A549 (cell line): ENCODE data around the gene SLC39A10. TPM values are rescaled to one million over a fixed set of nuclear protein-coding genes. Genes with fewer than 3 reads are reported as not detected.

Experiments used
- ATAC-seq, 2 experiments: fragments of 200-7000 bp in 1 of 2; fragments of >200 bp in 1 of 2; cut with Nextera tagmentation in 1 of 2; cut with Tn5 transposase in 1 of 2; 3 replicates each; pipeline versions ENCODE4 v1.8.0 to v1.9.1; 2018 to 2020; ENCODE audit warnings: mild to moderate bottlenecking in 1 of 2, moderate library complexity in 1 of 2
- CTCF ChIA-PET: fragments of 300-600 bp; sonication (Branson Sonifier 250); formaldehyde crosslinking; extraction: SDS; loops from one replicate; lab custom pipeline; 2021; ENCODE audit warnings: antibody characterized with exemption, inconsistent platforms; lab: Yijun Ruan, JAX
- POLR2A ChIA-PET: fragments of 350-600 bp; formaldehyde crosslinking; extraction: SDS; loops from one replicate; lab custom pipeline; 2021; ENCODE audit warnings: antibody characterized with exemption, inconsistent platforms; lab: Yijun Ruan, JAX
- DNase-seq, 2 experiments: peaks; one replicate each; pipeline versions ENCODE4 v3.0.0 to v3.0.0-alpha.2; 2011 to 2016; ENCODE audit warnings: low read depth in 1 of 2, low spot score in 1 of 2
- FAIRE-seq: peaks from 2 replicates; lab custom pipeline; 2011; peaks lifted over from hg19 to GRCh38; lab: Jason Lieb, UNC
- H3K27ac ChIP-seq, 2 experiments: fragments of >200 bp; sonication (Bioruptor Twin); formaldehyde crosslinking; 3 replicates each; pipeline ENCODE4 v1.5.1; 2016 to 2017
- H3K4me1 ChIP-seq: fragments of >200 bp; sonication (Bioruptor Twin); formaldehyde crosslinking; 3 replicates; pipeline ENCODE4 v1.6.1; 2016
- H3K4me2 ChIP-seq: fragments of >200 bp; sonication (Bioruptor Twin); formaldehyde crosslinking; 3 replicates; pipeline ENCODE4 v1.6.1; 2016
- H3K4me3 ChIP-seq: fragments of >200 bp; sonication (Bioruptor Twin); formaldehyde crosslinking; 3 replicates; pipeline ENCODE4 v1.5.1; 2016
- H3K9me3 ChIP-seq: fragments of >200 bp; sonication (Bioruptor Twin); formaldehyde crosslinking; 3 replicates; pipeline ENCODE4 v1.6.1; 2016
- BCL3 ChIP-seq: fragments of >200 bp; sonication (Bioruptor Twin); formaldehyde crosslinking; IDR thresholded peaks from 3 replicates; pipeline ENCODE4 v1.6.1; 2016
- CBX2 ChIP-seq: fragments of 200-600 bp; sonication (generic); IDR thresholded peaks from 2 replicates; pipeline ENCODE4 v1.6.1; 2016; ENCODE audit warnings: low read depth, mild to moderate bottlenecking, borderline replicate concordance
- CBX8 ChIP-seq: fragments of 200-600 bp; sonication (generic); IDR thresholded peaks from 2 replicates; pipeline ENCODE4 v1.6.1; 2016
- CEBPB ChIP-seq, 2 experiments: fragments of >200 bp in 1 of 2; sonication (Bioruptor Twin) in 1 of 2; formaldehyde crosslinking in 1 of 2; IDR thresholded peaks; 2 replicates each; pipeline ENCODE4 v1.6.1; 2012 to 2016
- CHD2 ChIP-seq: fragments of 150-350 bp; IDR thresholded peaks from 2 replicates; pipeline ENCODE4 v1.6.1; 2014; ENCODE audit warnings: low read length; ENCODE audit not compliant: partially characterized antibody
- CHD4 ChIP-seq: fragments of 200-600 bp; sonication (generic); IDR thresholded peaks from 2 replicates; pipeline ENCODE4 v1.6.1; 2016; ENCODE audit warnings: antibody characterized with exemption, mild to moderate bottlenecking, borderline replicate concordance
- EHF ChIP-seq: fragments of 250-450 bp; sonication (Bioruptor Pico); IDR thresholded peaks from 2 replicates; pipeline ENCODE4 v1.5.0; 2020; ENCODE audit warnings: mild to moderate bottlenecking
- EHMT2 ChIP-seq: fragments of 200-600 bp; sonication (generic); IDR thresholded peaks from 2 replicates; pipeline ENCODE4 v1.6.1; 2016; ENCODE audit warnings: antibody characterized with exemption, low read depth, mild to moderate bottlenecking, moderate library complexity
- HEYL ChIP-seq: fragments of 250-450 bp; sonication (Bioruptor Pico); IDR thresholded peaks from 2 replicates; pipeline ENCODE4 v1.8.0; 2021; ENCODE audit warnings: mild to moderate bottlenecking, moderate library complexity
- HOXA7 ChIP-seq: fragments of 250-450 bp; sonication (Bioruptor Pico); IDR thresholded peaks from 2 replicates; pipeline ENCODE4 v1.5.0; 2020; ENCODE audit warnings: mild to moderate bottlenecking, moderate library complexity
- HOXB5 ChIP-seq: fragments of 250-450 bp; sonication (Bioruptor Pico); IDR thresholded peaks from 2 replicates; pipeline ENCODE4 v1.5.0; 2020; ENCODE audit warnings: mild to moderate bottlenecking, moderate library complexity
- JUN ChIP-seq, 2 experiments: fragments of >200 bp; sonication (Bioruptor Twin); formaldehyde crosslinking; IDR thresholded peaks; 2 replicates in 1 of 2; 3 replicates in 1 of 2; pipeline ENCODE4 v1.6.1; 2016 to 2017
- JUNB ChIP-seq: fragments of >200 bp; sonication (Bioruptor Twin); formaldehyde crosslinking; IDR thresholded peaks from 2 replicates; pipeline ENCODE4 v1.6.1; 2016
- MAFK ChIP-seq: fragments of 450-650 bp; IDR thresholded peaks from 2 replicates; pipeline ENCODE4 v1.6.1; 2014; ENCODE audit not compliant: partially characterized antibody
- MAZ ChIP-seq: fragments of 150-350 bp; IDR thresholded peaks from 2 replicates; pipeline ENCODE4 v1.6.1; 2014; ENCODE audit warnings: antibody characterized with exemption, low read depth, low read length, borderline replicate concordance
- MYC ChIP-seq: IDR thresholded peaks from 2 replicates; pipeline ENCODE4 v1.6.1; 2012; ENCODE audit warnings: mild to moderate bottlenecking, inconsistent platforms, low read length, improper control_type of control experiment, borderline replicate concordance
- NPAS2 ChIP-seq: fragments of 250-450 bp; sonication (Bioruptor Pico); IDR thresholded peaks from 2 replicates; pipeline ENCODE4 v1.8.0; 2022; ENCODE audit warnings: mild to moderate bottlenecking, moderate library complexity, borderline replicate concordance
- PBX3 ChIP-seq: IDR thresholded peaks from 2 replicates; pipeline ENCODE4 v1.6.1; 2012
- PHF8 ChIP-seq: fragments of 200-600 bp; sonication (generic); IDR thresholded peaks from 2 replicates; pipeline ENCODE4 v1.6.1; 2016; ENCODE audit warnings: low read depth, mild to moderate bottlenecking, antibody characterized with exemption, moderate library complexity, borderline replicate concordance
- RARB ChIP-seq: fragments of 250-450 bp; sonication (Bioruptor Pico); IDR thresholded peaks from 2 replicates; pipeline ENCODE4 v1.8.0; 2021; ENCODE audit warnings: mild to moderate bottlenecking, moderate library complexity
- RCOR1 ChIP-seq: fragments of 150-350 bp; IDR thresholded peaks from 2 replicates; pipeline ENCODE4 v1.6.1; 2014; ENCODE audit warnings: antibody characterized with exemption, low read length, low read depth
- REST ChIP-seq: fragments of 200-600 bp; sonication (generic); IDR thresholded peaks from 2 replicates; pipeline ENCODE4 v1.6.1; 2016; ENCODE audit warnings: antibody characterized with exemption, mild to moderate bottlenecking, moderate library complexity
- RFX5 ChIP-seq: fragments of 450-650 bp; IDR thresholded peaks from 2 replicates; pipeline ENCODE4 v1.7.1; 2014; ENCODE audit warnings: antibody characterized with exemption, mild to moderate bottlenecking, moderate library complexity
- RNF2 ChIP-seq: fragments of 200-600 bp; sonication (generic); IDR thresholded peaks from 2 replicates; pipeline ENCODE4 v1.6.1; 2016; ENCODE audit warnings: low read depth, mild to moderate bottlenecking, antibody characterized with exemption, moderate library complexity, borderline replicate concordance
- SMC3 ChIP-seq: fragments of >200 bp; sonication (Bioruptor Twin); formaldehyde crosslinking; IDR thresholded peaks from 3 replicates; pipeline ENCODE4 v1.6.1; 2018; ENCODE audit warnings: inconsistent platforms
- SREBF2 ChIP-seq: fragments of 450-650 bp; IDR thresholded peaks from 2 replicates; pipeline ENCODE4 v1.6.1; 2014; ENCODE audit warnings: mild to moderate bottlenecking, moderate library complexity
- TFCP2L1 ChIP-seq: fragments of 250-450 bp; sonication (Bioruptor Pico); IDR thresholded peaks from 2 replicates; pipeline ENCODE4 v1.5.0; 2021; ENCODE audit warnings: mild to moderate bottlenecking
- USF2 ChIP-seq: fragments of 450-650 bp; IDR thresholded peaks from 2 replicates; pipeline ENCODE4 v1.6.1; 2014; ENCODE audit warnings: antibody characterized with exemption
- ZFP36 ChIP-seq: fragments of 450-650 bp; IDR thresholded peaks from 2 replicates; pipeline ENCODE4 v1.6.1; 2014; ENCODE audit warnings: borderline replicate concordance; ENCODE audit not compliant: partially characterized antibody
- ZNF302 ChIP-seq: fragments of 250-450 bp; sonication (Bioruptor Pico); IDR thresholded peaks from 2 replicates; pipeline ENCODE4 v1.9.0; 2021; ENCODE audit warnings: inconsistent platforms, mild to moderate bottlenecking, moderate library complexity
- ZSCAN20 ChIP-seq: fragments of 250-450 bp; sonication (Bioruptor Pico); IDR thresholded peaks from 2 replicates; pipeline ENCODE4 v1.8.0; 2022; ENCODE audit warnings: mild to moderate bottlenecking, moderate library complexity
- WGBS: methylation state at CpG from one replicate; pipeline ENCODE4 v1.1.6; 2017; ENCODE audit errors: missing lambda C conversion rate; 5-methylcytosine and 5-hydroxymethylcytosine counted together
- polyA plus RNA-seq, 4 experiments: library from polyadenylated mRNA; depleted of rRNA in 3 of 4; stranded (reverse); fragments of >200 nt; fragmentation: RNase III in 1 of 4; extraction: RNeasy Plus Mini Kit Qiagen cat#74134 plus additional on column Dnase treatment in 1 of 4; gene quantifications; 2 replicates in 3 of 4; 3 replicates in 1 of 4; pipeline ENCODE4 v1.2.3, GENCODE V29; 2011 to 2017

Gene SLC39A10
- polyA plus RNA-seq, 2 of the 4 experiments (the other 2 are of a cell fraction) = 38.4 to 42.6 TPM

- Histone ChIP-seq H3K9me3 (no peaks in the 10 kb centered on the region), H3K4me1 (peaks cover 41% of the 10 kb centered on the region), H3K27ac (peak overlapping the region; percentile 99), H3K4me2 (peak overlapping the region; percentile 68), H3K4me3 (peak overlapping the region; percentile 95)
- under 1% methylated on average over 21 of the region's 66 CpGs for WGBS
- ChIA-PET CTCF (interaction anchor here (0.6 kb wide), 1 partner anchor 1104 kb away, joined by 3 read pairs; no protein-coding TSS in a partner anchor), POLR2A (interaction anchor here (0.6 to 2.8 kb wide), 7 partner anchors 8 to 338 kb away, joined by 3 to 47 read pairs (median 6); no protein-coding TSS in a partner anchor)
- ATAC-seq = peak; percentile 57 to 61
- FAIRE-seq = no peak
- DNase-seq = peak; percentile 23 to 92
- TF ChIP-seq HOXB5 = 0 out of 2 replicates have a peak, but pooled peaks have one; percentile 44
- TF ChIP-seq TFCP2L1 (CRISPR knock-in tag) = no peak
- no peak for TF ChIP-seq NPAS2 (CRISPR knock-in tag)
- TF ChIP-seq CHD2 = no peak
- 0 out of 3 replicates have a peak, but pooled peaks have one; percentile 6 for TF ChIP-seq BCL3
- TF ChIP-seq EHMT2 = no peak
- TF ChIP-seq RFX5 = no peak
- no peak for TF ChIP-seq ZSCAN20 (CRISPR knock-in tag)
- peak in 1 of 2 experiments; percentile 53; a peak in 3 of 5 replicates for TF ChIP-seq JUN (IDR thresholded peaks at IDR 0.05)
- TF ChIP-seq ZNF302 (CRISPR knock-in tag) = no peak
- TF ChIP-seq REST = no peak
- TF ChIP-seq SMC3 = no peak
- no peak for TF ChIP-seq ZFP36
- TF ChIP-seq MAFK = no peak
- TF ChIP-seq EHF (CRISPR knock-in tag) = no peak
- no peak for TF ChIP-seq HEYL (CRISPR knock-in tag)
- no peak for TF ChIP-seq RNF2
- no peak for TF ChIP-seq CBX8
- TF ChIP-seq CHD4 = no peak
- no peak for TF ChIP-seq JUNB
- TF ChIP-seq CBX2 = no peak
- no peak for TF ChIP-seq SREBF2
- TF ChIP-seq MYC = peak; percentile 78; the same call in 1 of the 2 replicates
- TF ChIP-seq RARB = peak; percentile 42; the same call in 1 of the 2 replicates
- TF ChIP-seq USF2 = peak; percentile 90
- TF ChIP-seq RCOR1 = no peak
- TF ChIP-seq HOXA7 = peak; percentile 50; the same call in 1 of the 2 replicates
- no peak for TF ChIP-seq PBX3
- no peak for TF ChIP-seq MAZ
- TF ChIP-seq PHF8 = 0 out of 2 replicates have a peak, but pooled peaks have one; percentile 13
- no peak for TF ChIP-seq CEBPB (IDR thresholded peaks at IDR 0.05)
Measured at GRCh38 chr2:195657634-195658540, 861 bp downstream of the SLC39A10 start.
